Common myeloid progenitor, CD34-positive (primary cell): ENCODE measurements around the gene PRDM16.

Source experiments
- CTCF ChIA-PET: fragments of 350-600 bp; sonication (Branson Sonifier 250); formaldehyde crosslinking; loops from one replicate; lab custom pipeline; 2021; ENCODE audit warnings: antibody characterized with exemption; lab: Charles Lee
- POLR2A ChIA-PET: fragments of 350-600 bp; sonication (Branson Sonifier 250); formaldehyde crosslinking; loops from one replicate; lab custom pipeline; 2021; ENCODE audit warnings: antibody characterized with exemption; lab: Charles Lee
- DNase-seq, 3 donors: peaks; one replicate each; pipeline versions ENCODE4 v3.0.0 to v3.0.0-alpha.2; 2013
- H3K27ac ChIP-seq, 2 experiments: 1 replicate in 1 of 2; 2 replicates in 1 of 2; pipeline ENCODE4 v1.7.0; 2013; ENCODE audit warnings: inconsistent platforms in 2 of 2, low read length in 2 of 2, mild to moderate bottlenecking in 2 of 2, low read depth in 1 of 2, moderate library complexity in 1 of 2; ENCODE audit not compliant: severe bottlenecking in 2 of 2, insufficient read depth in 1 of 2, poor library complexity in 1 of 2
- H3K27me3 ChIP-seq, 5 experiments: replicated peaks in 2 of 5; 1 replicate in 3 of 5; 2 replicates in 2 of 5; pipeline versions ENCODE4 v1.6.1 to v1.7.0; 2013; ENCODE audit warnings: low read length in 4 of 5, mild to moderate bottlenecking in 2 of 5, moderate library complexity in 2 of 5, inconsistent platforms in 1 of 5; ENCODE audit not compliant: insufficient read depth in 5 of 5, control insufficient read depth in 4 of 5
- H3K36me3 ChIP-seq, 4 experiments: 1 replicate in 2 of 4; 2 replicates in 2 of 4; pipeline versions ENCODE4 v1.6.1 to v1.7.0; 2013; ENCODE audit warnings: low read length in 3 of 4, control low read depth in 1 of 4, mild to moderate bottlenecking in 1 of 4; ENCODE audit not compliant: control insufficient read depth in 4 of 4, insufficient read depth in 4 of 4
- H3K4me1 ChIP-seq, 4 experiments: 1 replicate in 3 of 4; 2 replicates in 1 of 4; pipeline versions ENCODE4 v1.6.1 to v1.7.1; 2013; ENCODE audit warnings: low read length in 3 of 4, mild to moderate bottlenecking in 3 of 4, control low read depth in 1 of 4, inconsistent platforms in 1 of 4, moderate library complexity in 1 of 4; ENCODE audit not compliant: control insufficient read depth in 4 of 4, insufficient read depth in 4 of 4; ENCODE audit errors: control extremely low read depth in 1 of 4
- H3K4me3 ChIP-seq, 7 experiments: 1 replicate in 4 of 7; 2 replicates in 3 of 7; pipeline versions ENCODE4 v1.5.1 to v1.7.0; 2013; ENCODE audit warnings: mild to moderate bottlenecking in 7 of 7, low read length in 6 of 7, moderate library complexity in 6 of 7, inconsistent platforms in 2 of 7, low read depth in 2 of 7, control low read depth in 1 of 7; ENCODE audit not compliant: insufficient read depth in 4 of 7, control insufficient read depth in 1 of 7; ENCODE audit errors: extremely low read depth in 1 of 7
- H3K9me3 ChIP-seq, 5 experiments: 1 replicate in 4 of 5; 2 replicates in 1 of 5; pipeline versions ENCODE4 v1.6.1 to v1.7.1; 2013; ENCODE audit warnings: low read length in 4 of 5, mild to moderate bottlenecking in 2 of 5, inconsistent platforms in 1 of 5, low read depth in 1 of 5, moderate library complexity in 1 of 5; ENCODE audit not compliant: control insufficient read depth in 4 of 5, insufficient read depth in 2 of 5; ENCODE audit errors: control extremely low read depth in 1 of 5
- WGBS: methylation state at CpG from one replicate; pipeline ENCODE4 v1.1.5; 2013; ENCODE audit not compliant: insufficient coverage; 5-methylcytosine and 5-hydroxymethylcytosine counted together

Gene PRDM16

GRCh38 chr1:3251807-3252428 is 182.9 kb downstream of the PRDM16 start:
- POLR2A ChIA-PET: no interaction called here

DNA sequence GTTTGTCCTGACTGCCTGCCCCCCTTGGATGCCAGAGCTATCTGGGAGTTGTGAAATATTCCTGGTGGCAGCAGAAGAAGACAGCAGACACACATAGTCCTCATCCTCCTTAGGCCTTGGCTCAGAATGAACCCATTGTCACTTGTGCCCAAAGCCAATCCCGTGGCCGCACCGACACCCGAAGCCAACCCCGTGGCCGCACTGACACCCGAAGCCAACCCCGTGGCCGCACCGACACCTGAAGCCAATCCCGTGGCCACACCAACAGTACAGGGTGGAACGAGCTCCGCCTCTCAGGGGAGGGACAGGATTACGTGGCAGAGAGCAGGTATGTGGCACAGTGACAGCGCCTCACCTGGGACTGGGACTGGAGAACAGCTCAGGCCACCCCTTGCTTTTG is 186.7 kb downstream of the PRDM16 start:
- Histone ChIP-seq H3K4me3 (no peak overlapping the region), H3K36me3 (no peaks in the 10 kb centered on the region), H3K4me1 (peaks cover 0 to 16% (median 9%) of the 10 kb centered on the region in 4 experiments), H3K27ac (no peak overlapping the region), H3K27me3 (no peaks in the 10 kb centered on the region), H3K9me3 (peaks cover 0 to 2% (median 0%) of the 10 kb centered on the region in 5 experiments)
- CTCF ChIA-PET: no interaction called here
- DNase-seq: no peak
- POLR2A ChIA-PET: no interaction called here
- 91% methylated on average over 15 of the region's 15 CpGs for WGBS

More at GRCh38 chr1:3251807-3252428, 182.9 kb downstream of the PRDM16 start:
- 85% methylated on average over 16 of the region's 17 CpGs for WGBS
- DNase-seq: peak in 2 of 3 donors; percentile 22 to 30
- Histone ChIP-seq H3K36me3 (no peaks in the 10 kb centered on the region), H3K4me1 (peaks cover 0 to 34% (median 18%) of the 10 kb centered on the region in 4 experiments), H3K27ac (no peak overlapping the region), H3K4me3 (no peak overlapping the region), H3K27me3 (peaks cover 0 to 20% (median 5%) of the 10 kb centered on the region in 5 experiments), H3K9me3 (peaks cover 0 to under 1% (median 0%) of the 10 kb centered on the region in 5 experiments)
- CTCF ChIA-PET: no interaction called here

DNA sequence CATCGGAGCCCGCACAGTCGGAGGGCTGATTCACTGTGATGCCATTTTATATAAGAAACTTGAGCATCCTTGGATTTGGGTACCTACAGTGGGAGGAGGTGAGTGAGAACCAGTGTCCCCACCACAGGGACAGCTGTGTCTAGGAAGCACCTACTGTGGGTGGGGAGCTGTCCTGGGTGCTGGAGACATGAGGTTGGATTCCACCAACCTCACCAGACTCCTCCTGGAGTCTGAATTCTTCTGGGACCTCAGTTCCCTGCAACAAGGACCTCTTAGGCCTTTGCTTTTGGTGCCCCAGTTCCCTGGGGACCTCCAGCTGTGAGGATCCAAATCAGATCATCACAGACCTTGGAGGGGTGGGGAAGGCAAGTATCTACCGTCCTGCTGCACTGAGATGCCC is 188.8 kb downstream of the PRDM16 start:
- POLR2A ChIA-PET: no interaction called here
- no peaks in the 10 kb centered on the region for H3K4me1 ChIP-seq
- CTCF ChIA-PET: no interaction called here
- no peak for DNase-seq
- WGBS: 93% methylated on average over 3 of the region's 4 CpGs
- H3K4me3 ChIP-seq: no peak overlapping the region
- H3K36me3 ChIP-seq: no peaks in the 10 kb centered on the region
- peaks cover 0 to 2% (median 0%) of the 10 kb centered on the region in 5 experiments for H3K9me3 ChIP-seq
- H3K27ac ChIP-seq: no peak overlapping the region
- H3K27me3 ChIP-seq: no peaks in the 10 kb centered on the region

DNA sequence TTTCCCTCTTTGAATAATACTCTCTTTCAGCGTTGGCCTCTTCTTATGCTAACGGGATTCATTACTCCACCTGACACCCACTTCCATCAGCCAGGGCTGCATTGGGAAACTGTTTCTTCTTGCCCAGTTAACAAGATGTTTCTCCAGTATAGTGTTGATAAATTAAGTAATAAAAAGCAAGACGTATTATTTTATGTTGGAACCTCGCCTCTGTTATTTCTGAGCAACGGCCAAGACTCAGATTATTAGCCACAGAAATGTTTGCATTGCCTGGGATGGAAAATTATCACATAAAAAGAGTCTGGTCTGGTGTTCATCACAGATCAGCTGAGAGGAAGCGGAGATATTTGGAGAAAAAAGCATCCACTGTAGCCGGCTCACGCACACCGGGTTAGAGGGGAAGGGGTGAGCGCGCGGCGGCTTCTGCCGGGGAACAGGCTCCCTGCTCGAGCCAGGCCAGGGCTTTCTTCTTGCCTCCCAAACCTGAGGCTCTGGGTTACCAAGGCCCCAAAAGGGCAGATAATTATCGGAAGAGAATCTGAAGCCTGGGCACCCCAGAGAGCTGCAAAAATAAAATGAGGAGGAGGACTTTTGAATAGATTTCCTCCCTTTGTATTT is 189.5 kb downstream of the PRDM16 start:
- H3K4me1 ChIP-seq: no peaks in the 10 kb centered on the region
- H3K9me3 ChIP-seq: peaks cover 0 to 2% (median 0%) of the 10 kb centered on the region in 5 experiments
- H3K27me3 ChIP-seq: no peaks in the 10 kb centered on the region
- WGBS: 92% methylated on average over 8 of the region's 16 CpGs
- no peak overlapping the region for H3K4me3 ChIP-seq
- DNase-seq: no peak
- H3K36me3 ChIP-seq: no peaks in the 10 kb centered on the region
- no peak overlapping the region for H3K27ac ChIP-seq
- ChIA-PET CTCF (interaction anchor here (1.2 kb wide), 1 partner anchor 8 kb away, joined by 3 read pairs; no protein-coding TSS in a partner anchor), POLR2A (no interaction called here)

- ChIA-PET CTCF (interaction anchor here (1.2 kb wide), 2 partner anchors 9 to 11 kb away, joined by 3 to 5 read pairs; no protein-coding TSS in a partner anchor), POLR2A (no interaction called here)
- H3K4me3 ChIP-seq: no peak overlapping the region
- 100% methylated on average over 9 of the region's 14 CpGs for WGBS
- H3K27ac ChIP-seq: no peak overlapping the region
- no peaks in the 10 kb centered on the region for H3K4me1 ChIP-seq
- no peaks in the 10 kb centered on the region for H3K36me3 ChIP-seq
- peaks cover 0 to 2% (median 0%) of the 10 kb centered on the region in 5 experiments for H3K9me3 ChIP-seq
- no peak for DNase-seq
- no peaks in the 10 kb centered on the region for H3K27me3 ChIP-seq
Measured at GRCh38 chr1:3259020-3259419, 190.0 kb downstream of the PRDM16 start.

- Histone ChIP-seq H3K4me3 (no peak overlapping the region), H3K27me3 (no peaks in the 10 kb centered on the region), H3K9me3 (peaks cover 0 to 2% (median 0%) of the 10 kb centered on the region in 5 experiments), H3K4me1 (no peaks in the 10 kb centered on the region), H3K36me3 (no peaks in the 10 kb centered on the region), H3K27ac (no peak overlapping the region)
- no peak for DNase-seq
- CTCF ChIA-PET: no interaction called here
- 98% methylated on average over 21 of the region's 21 CpGs for WGBS
- POLR2A ChIA-PET: interaction anchor here (0.5 to 0.7 kb wide), 2 partner anchors 18 to 22 kb away, joined by 3 to 4 read pairs; no protein-coding TSS in a partner anchor
Measured at GRCh38 chr1:3261007-3261968, 192.3 kb downstream of the PRDM16 start.
